Measurements from ENCODE around the gene SLC44A5. TPM values are rescaled to one million over a fixed set of nuclear protein-coding genes. Genes with fewer than 3 reads are reported as not detected.

SLC44A5 gene
- total RNA-seq, 4 donors from 2014 or later, result 0.22 to 0.57 (median 0.42) TPM

GRCh38 chr1:75166821-75167220 lies 444.1 kb downstream of the SLC44A5 start:
- TF ChIP-seq CTCF (IDR thresholded peaks at IDR 0.05; ENCODE audit: low read depth), result no peak

- TF ChIP-seq CTCF (IDR thresholded peaks at IDR 0.05; ENCODE audit: low read depth), result no peak
These were observed 445.6 kb downstream of the SLC44A5 start for GRCh38 chr1:75165264-75165663.

- no peak for TF ChIP-seq CTCF (IDR thresholded peaks at IDR 0.05; ENCODE audit: low read depth)
These were observed 451.8 kb downstream of the SLC44A5 start for GRCh38 chr1:75159154-75159553.

Small RNA genes within 50 kb of the gene (small RNA-seq; reads per million reads assigned to genes)
- gene RNU6-503P (not detected), gene RNU6-622P (not detected)

Other genes starting within 250 kb of the SLC44A5 start
- 10 to 100 TPM; 52.2 to 72.9 (median 60.0) TPM for gene ACADM, start 113.6 kb upstream of the SLC44A5 start, total RNA-seq
- 10 to 100 TPM; 58.2 to 71.7 (median 61.4) TPM for gene RABGGTB, start 175.1 kb upstream of the SLC44A5 start, total RNA-seq
- gene MSH4, start 185.8 kb upstream of the SLC44A5 start, total RNA-seq, result under 1 TPM; 0.16 to 0.34 (median 0.20) TPM

Measured in subcutaneous adipose tissue (tissue), 4 donors.